Measurements from ENCODE around the gene OR51Q1.

GRCh38 chr11:5443835-5444393, 22.0 kb downstream of the OR51Q1 start:
- TF ChIP-seq CTCF (IDR thresholded peaks at IDR 0.05; ENCODE audit: low read depth, low read length, missing input control), result no peak
- no peak for TF ChIP-seq REST (IDR thresholded peaks at IDR 0.05)
- no peak for TF ChIP-seq EGR1 (IDR thresholded peaks at IDR 0.05; ENCODE audit: low read depth in 2 of 2)
- TF ChIP-seq RAD21 (IDR thresholded peaks at IDR 0.05), result no peak
- no peak for TF ChIP-seq MAX (IDR thresholded peaks at IDR 0.05)
- no peak for TF ChIP-seq TAF1 (conservative IDR thresholded peaks at IDR 0.05)
- TF ChIP-seq, protein P1, sequence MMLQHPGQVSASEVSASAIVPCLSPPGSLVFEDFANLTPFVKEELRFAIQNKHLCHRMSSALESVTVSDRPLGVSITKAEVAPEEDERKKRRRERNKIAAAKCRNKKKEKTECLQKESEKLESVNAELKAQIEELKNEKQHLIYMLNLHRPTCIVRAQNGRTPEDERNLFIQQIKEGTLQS (IDR thresholded peaks at IDR 0.05), result no peak
- TF ChIP-seq SP1 (IDR thresholded peaks at IDR 0.05), result no peak
- TF ChIP-seq, protein P2, sequence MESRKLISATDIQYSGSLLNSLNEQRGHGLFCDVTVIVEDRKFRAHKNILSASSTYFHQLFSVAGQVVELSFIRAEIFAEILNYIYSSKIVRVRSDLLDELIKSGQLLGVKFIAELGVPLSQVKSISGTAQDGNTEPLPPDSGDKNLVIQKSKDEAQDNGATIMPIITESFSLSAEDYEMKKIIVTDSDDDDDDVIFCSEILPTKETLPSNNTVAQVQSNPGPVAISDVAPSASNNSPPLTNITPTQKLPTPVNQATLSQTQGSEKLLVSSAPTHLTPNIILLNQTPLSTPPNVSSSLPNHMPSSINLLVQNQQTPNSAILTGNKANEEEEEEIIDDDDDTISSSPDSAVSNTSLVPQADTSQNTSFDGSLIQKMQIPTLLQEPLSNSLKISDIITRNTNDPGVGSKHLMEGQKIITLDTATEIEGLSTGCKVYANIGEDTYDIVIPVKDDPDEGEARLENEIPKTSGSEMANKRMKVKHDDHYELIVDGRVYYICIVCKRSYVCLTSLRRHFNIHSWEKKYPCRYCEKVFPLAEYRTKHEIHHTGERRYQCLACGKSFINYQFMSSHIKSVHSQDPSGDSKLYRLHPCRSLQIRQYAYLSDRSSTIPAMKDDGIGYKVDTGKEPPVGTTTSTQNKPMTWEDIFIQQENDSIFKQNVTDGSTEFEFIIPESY (IDR thresholded peaks at IDR 0.05), result no peak
- TF ChIP-seq RXRA (IDR thresholded peaks at IDR 0.05), result no peak
- no peak for TF ChIP-seq GABPA (IDR thresholded peaks at IDR 0.05 in 1 of 2, conservative IDR thresholded peaks at IDR 0.05 in 1 of 2)
- no peak for TF ChIP-seq JUND (IDR thresholded peaks at IDR 0.05)
